SK-N-MC (cell line): ENCODE data around the gene MAML2.

Experiments
- DNase-seq: peaks from one replicate; pipeline ENCODE4 v3.0.0-alpha.2; 2011; ENCODE audit warnings: low read depth, low spot score
- H3K27ac ChIP-seq: fragments of 200-600 bp; sonication (generic); 2 replicates; pipeline ENCODE4 v1.5.1; 2016; ENCODE audit warnings: mixed run types
- H3K36me3 ChIP-seq: fragments of 200-600 bp; sonication (generic); 2 replicates; pipeline ENCODE4 v1.6.1; 2017; ENCODE audit warnings: antibody characterized with exemption, low read length, mixed read lengths; ENCODE audit not compliant: insufficient read depth
- H3K4me3 ChIP-seq: fragments of 200-600 bp; sonication (generic); 2 replicates; pipeline ENCODE4 v1.5.1; 2016
- H3K9ac ChIP-seq: fragments of 200-600 bp; sonication (generic); 2 replicates; pipeline ENCODE4 v1.8.0; 2017; ENCODE audit warnings: mixed run types, mixed read lengths; ENCODE audit not compliant: insufficient read length
- H3K9me3 ChIP-seq: fragments of 200-600 bp; sonication (generic); 2 replicates; pipeline ENCODE4 v1.6.1; 2017; ENCODE audit warnings: low read depth, mild to moderate bottlenecking, antibody characterized with exemption, low read length, moderate library complexity, mixed read lengths
- EZH2 ChIP-seq: fragments of 200-600 bp; sonication (generic); IDR thresholded peaks from one replicate; pipeline ENCODE4 v1.6.1; 2017; ENCODE audit warnings: antibody characterized with exemption
- FOXP2 ChIP-seq: optimal IDR thresholded peaks from 2 replicates; pipeline ENCODE3; 2011; ENCODE audit warnings: mild to moderate bottlenecking, moderate library complexity; ENCODE audit not compliant: insufficient read depth; ENCODE audit errors: extremely low read length, control extremely low read depth
- POLR2AphosphoS5 ChIP-seq: IDR thresholded peaks from 2 replicates; pipeline ENCODE4 v1.6.1; 2012; ENCODE audit warnings: mild to moderate bottlenecking, low read depth, low read length, borderline replicate concordance

The MAML2 gene

GRCh38 chr11:96218006-96218405 is 125.0 kb downstream of the MAML2 start:
- no peak for DNase-seq
- no peaks in the 10 kb centered on the region for H3K9me3 ChIP-seq
- no peaks in the 10 kb centered on the region for H3K36me3 ChIP-seq
- H3K9ac ChIP-seq: no peak overlapping the region
- H3K4me3 ChIP-seq: no peak overlapping the region
- no peak overlapping the region for H3K27ac ChIP-seq
- TF ChIP-seq POLR2AphosphoS5 (no peak), EZH2 (no peak), FOXP2 (no peak)

GRCh38 chr11:96217206-96217605 is 125.8 kb downstream of the MAML2 start:
- no peak overlapping the region for H3K27ac ChIP-seq

GRCh38 chr11:96215826-96216225 is 127.2 kb downstream of the MAML2 start:
- H3K9ac ChIP-seq: no peak overlapping the region
- H3K27ac ChIP-seq: no peak overlapping the region
- TF ChIP-seq EZH2: no peak
- no peak for TF ChIP-seq POLR2AphosphoS5
- TF ChIP-seq FOXP2: no peak

More at GRCh38 chr11:96217206-96217605, 125.8 kb downstream of the MAML2 start:
- H3K9ac ChIP-seq: no peak overlapping the region
- no peaks in the 10 kb centered on the region for H3K36me3 ChIP-seq
- TF ChIP-seq EZH2 (no peak), FOXP2 (no peak), POLR2AphosphoS5 (no peak)
- no peak overlapping the region for H3K4me3 ChIP-seq
- DNase-seq: no peak
- no peaks in the 10 kb centered on the region for H3K9me3 ChIP-seq

GRCh38 chr11:96215110-96215782 is 127.7 kb downstream of the MAML2 start:
- TF ChIP-seq FOXP2: no peak
- TF ChIP-seq EZH2: no peak
- no peak for TF ChIP-seq POLR2AphosphoS5
- no peak overlapping the region for H3K27ac ChIP-seq
- no peak for DNase-seq
- no peak overlapping the region for H3K4me3 ChIP-seq
- no peak overlapping the region for H3K9ac ChIP-seq
- no peaks in the 10 kb centered on the region for H3K36me3 ChIP-seq
- H3K9me3 ChIP-seq: no peaks in the 10 kb centered on the region

More at GRCh38 chr11:96215826-96216225, 127.2 kb downstream of the MAML2 start:
- Histone ChIP-seq H3K4me3 (no peak overlapping the region), H3K36me3 (no peaks in the 10 kb centered on the region), H3K9me3 (no peaks in the 10 kb centered on the region)
- no peak for DNase-seq

GRCh38 chr11:96214777-96215109 is 128.3 kb downstream of the MAML2 start:
- TF ChIP-seq EZH2 (no peak), FOXP2 (no peak), POLR2AphosphoS5 (no peak)
- DNase-seq: no peak
- no peaks in the 10 kb centered on the region for H3K9me3 ChIP-seq
- H3K4me3 ChIP-seq: no peak overlapping the region
- no peak overlapping the region for H3K9ac ChIP-seq
- H3K27ac ChIP-seq: no peak overlapping the region
- no peaks in the 10 kb centered on the region for H3K36me3 ChIP-seq

- Histone ChIP-seq H3K36me3 (no peaks in the 10 kb centered on the region), H3K9ac (no peak overlapping the region), H3K27ac (no peak overlapping the region), H3K9me3 (no peaks in the 10 kb centered on the region), H3K4me3 (no peak overlapping the region)
- no peak for TF ChIP-seq POLR2AphosphoS5
- no peak for TF ChIP-seq FOXP2
- no peak for TF ChIP-seq EZH2
- DNase-seq: no peak
These were observed 129.5 kb downstream of the MAML2 start for GRCh38 chr11:96213500-96213899.

GRCh38 chr11:96211436-96211835 is 131.6 kb downstream of the MAML2 start:
- Histone ChIP-seq H3K9me3 (no peaks in the 10 kb centered on the region), H3K27ac (no peak overlapping the region), H3K9ac (no peak overlapping the region), H3K4me3 (no peak overlapping the region), H3K36me3 (no peaks in the 10 kb centered on the region)
- DNase-seq: no peak
- TF ChIP-seq POLR2AphosphoS5 (no peak), FOXP2 (no peak), EZH2 (no peak)

GRCh38 chr11:96207459-96208449 is 135.2 kb downstream of the MAML2 start:
- H3K27ac ChIP-seq: peak overlapping the region; percentile 47
- DNase-seq: peak; percentile 75

More at GRCh38 chr11:96207459-96208449, 135.2 kb downstream of the MAML2 start:
- H3K4me3 ChIP-seq: peak overlapping the region; percentile 11
- H3K9ac ChIP-seq: no peak overlapping the region
- H3K36me3 ChIP-seq: no peaks in the 10 kb centered on the region
- TF ChIP-seq FOXP2: peak; percentile 37
- no peak for TF ChIP-seq EZH2
- TF ChIP-seq POLR2AphosphoS5: no peak
- no peaks in the 10 kb centered on the region for H3K9me3 ChIP-seq
